Activated CD4-positive, alpha-beta memory T cell treated with anti-CD3 and anti-CD28 coated beads, Interleukin-2, amount 10 ng/mL, durations not matched to agents 7 days and 5 days (primary cell): ENCODE data around the gene SS18L1. TPM values are rescaled to one million over a fixed set of nuclear protein-coding genes. Genes with fewer than 3 reads are reported as not detected.

Experiments
- CTCF ChIA-PET: fragments of 350-600 bp; sonication (Branson Sonifier 250); formaldehyde crosslinking; loops from one replicate; lab custom pipeline; 2021; ENCODE audit warnings: antibody characterized with exemption, inconsistent platforms; lab: Charles Lee
- POLR2A ChIA-PET: fragments of 350-600 bp; sonication (Branson Sonifier 250); formaldehyde crosslinking; loops from one replicate; lab custom pipeline; 2021; ENCODE audit warnings: antibody characterized with exemption; lab: Charles Lee
- DNase-seq: peaks from one replicate; pipeline ENCODE4 v3.0.0-alpha.2; 2020
- H3K27ac Mint-ChIP-seq: one replicate; pipeline ENCODE4 v1.8.0; 2021; ENCODE audit warnings: mild to moderate bottlenecking, mixed read lengths
- H3K27me3 Mint-ChIP-seq: one replicate; pipeline ENCODE4 v1.8.0; 2021; ENCODE audit warnings: mixed read lengths
- H3K36me3 Mint-ChIP-seq: one replicate; pipeline ENCODE4 v1.8.0; 2021; ENCODE audit warnings: low read depth, mixed read lengths
- H3K4me1 Mint-ChIP-seq: one replicate; pipeline ENCODE4 v1.8.0; 2021; ENCODE audit warnings: mixed read lengths
- H3K4me3 Mint-ChIP-seq: one replicate; pipeline ENCODE4 v1.8.0; 2021; ENCODE audit warnings: mild to moderate bottlenecking, mixed read lengths
- H3K9me3 Mint-ChIP-seq: one replicate; pipeline ENCODE4 v1.8.0; 2021; ENCODE audit warnings: mixed read lengths
- total RNA-seq, 2 experiments: library from RNA; stranded (reverse); gene quantifications; one replicate each; pipeline ENCODE4 v1.2.3, GENCODE V29; 2021

Gene SS18L1
- total RNA-seq: 10 to 100 TPM; 15.1 to 16.7 TPM

- peak; percentile 87 for DNase-seq
- no peaks in the 10 kb centered on the region for H3K9me3 Mint-ChIP-seq
- peak within 1 kb of the TSS; percentile 90 for H3K27ac Mint-ChIP-seq
- no peaks in the 10 kb centered on the region for H3K27me3 Mint-ChIP-seq
- CTCF ChIA-PET: interaction anchor here (1.1 kb wide), 1 partner anchor 10 kb away, joined by 3 read pairs; no protein-coding TSS in a partner anchor
- POLR2A ChIA-PET: interaction anchor here (0.7 to 4.4 kb wide), 5 partner anchors 14 to 159 kb away, joined by 3 to 60 read pairs (median 21); partner anchors contain the start of genes ADRM1, LSM14B, MTG2 and TAF4
- H3K4me1 Mint-ChIP-seq: peaks cover 50% of the 10 kb centered on the region
- peak within 1 kb of the TSS; percentile 89 for H3K4me3 Mint-ChIP-seq
- H3K36me3 Mint-ChIP-seq: peaks cover 43% of the 10 kb centered on the region
Measured at GRCh38 chr20:62143081-62143956, at the start of gene SS18L1, which contains the start of gene PSMA7. SS18L1 (plus strand) TSS chr20:62143769; CDS start chr20:62143821, 52 bp downstream. PSMA7 (minus strand) TSS chr20:62143394; CDS start chr20:62143303, 91 bp downstream.

GRCh38 chr20:62096421-62097380 lies 46.9 kb upstream of the SS18L1 start:
- Mint-ChIP-seq H3K4me1 (no peaks in the 10 kb centered on the region), H3K27ac (no peak overlapping the region), H3K36me3 (peaks cover 3% of the 10 kb centered on the region), H3K27me3 (no peaks in the 10 kb centered on the region), H3K9me3 (peaks cover 26% of the 10 kb centered on the region), H3K4me3 (no peak overlapping the region)
- ChIA-PET CTCF (no interaction called here), POLR2A (no interaction called here)
- no peak for DNase-seq

- Mint-ChIP-seq H3K36me3 (peaks cover 3% of the 10 kb centered on the region), H3K4me3 (no peak overlapping the region), H3K27ac (no peak overlapping the region), H3K9me3 (peaks cover 24% of the 10 kb centered on the region), H3K4me1 (no peaks in the 10 kb centered on the region), H3K27me3 (no peaks in the 10 kb centered on the region)
- CTCF ChIA-PET: no interaction called here
- DNase-seq: no peak
- POLR2A ChIA-PET: no interaction called here
Measured at GRCh38 chr20:62097881-62098407, 45.6 kb upstream of the SS18L1 start.

- ChIA-PET CTCF (no interaction called here), POLR2A (no interaction called here)
- no peak overlapping the region for H3K27ac Mint-ChIP-seq
- peaks cover 31% of the 10 kb centered on the region for H3K9me3 Mint-ChIP-seq
- H3K4me1 Mint-ChIP-seq: no peaks in the 10 kb centered on the region
- no peak overlapping the region for H3K4me3 Mint-ChIP-seq
- DNase-seq: no peak
- no peaks in the 10 kb centered on the region for H3K27me3 Mint-ChIP-seq
- peaks cover 9% of the 10 kb centered on the region for H3K36me3 Mint-ChIP-seq
Measured at GRCh38 chr20:62101078-62101477, 42.5 kb upstream of the SS18L1 start.

GRCh38 chr20:62103508-62104233 lies 39.9 kb upstream of the SS18L1 start:
- Mint-ChIP-seq H3K27me3 (no peaks in the 10 kb centered on the region), H3K36me3 (peaks cover 19% of the 10 kb centered on the region), H3K9me3 (peaks cover 47% of the 10 kb centered on the region), H3K27ac (no peak overlapping the region), H3K4me3 (no peak overlapping the region), H3K4me1 (no peaks in the 10 kb centered on the region)
- DNase-seq: no peak
- ChIA-PET POLR2A (no interaction called here), CTCF (no interaction called here)

- no peak overlapping the region for H3K27ac Mint-ChIP-seq
- peaks cover 25% of the 10 kb centered on the region for H3K36me3 Mint-ChIP-seq
- peaks cover 51% of the 10 kb centered on the region for H3K9me3 Mint-ChIP-seq
- no peak overlapping the region for H3K4me3 Mint-ChIP-seq
- DNase-seq: no peak
- no peaks in the 10 kb centered on the region for H3K27me3 Mint-ChIP-seq
- CTCF ChIA-PET: no interaction called here
- no peaks in the 10 kb centered on the region for H3K4me1 Mint-ChIP-seq
- POLR2A ChIA-PET: no interaction called here
Measured at GRCh38 chr20:62104234-62104789, 39.3 kb upstream of the SS18L1 start.

GRCh38 chr20:62104791-62105345 lies 38.7 kb upstream of the SS18L1 start:
- POLR2A ChIA-PET: no interaction called here
- Mint-ChIP-seq H3K27me3 (no peaks in the 10 kb centered on the region), H3K36me3 (peaks cover 27% of the 10 kb centered on the region), H3K4me3 (no peak overlapping the region), H3K4me1 (no peaks in the 10 kb centered on the region), H3K9me3 (peaks cover 50% of the 10 kb centered on the region), H3K27ac (no peak overlapping the region)
- DNase-seq: no peak
- CTCF ChIA-PET: no interaction called here

- Mint-ChIP-seq H3K4me3 (no peak overlapping the region), H3K36me3 (peaks cover 25% of the 10 kb centered on the region), H3K27me3 (no peaks in the 10 kb centered on the region), H3K27ac (no peak overlapping the region), H3K4me1 (no peaks in the 10 kb centered on the region), H3K9me3 (peaks cover 52% of the 10 kb centered on the region)
- DNase-seq: no peak
- ChIA-PET POLR2A (no interaction called here), CTCF (no interaction called here)
Measured at GRCh38 chr20:62105592-62105991, 38.0 kb upstream of the SS18L1 start.

- peaks cover 20% of the 10 kb centered on the region for H3K36me3 Mint-ChIP-seq
- DNase-seq: no peak
- no peak overlapping the region for H3K27ac Mint-ChIP-seq
- POLR2A ChIA-PET: no interaction called here
- no peaks in the 10 kb centered on the region for H3K4me1 Mint-ChIP-seq
- H3K9me3 Mint-ChIP-seq: peaks cover 47% of the 10 kb centered on the region
- no peaks in the 10 kb centered on the region for H3K27me3 Mint-ChIP-seq
- no peak overlapping the region for H3K4me3 Mint-ChIP-seq
- CTCF ChIA-PET: no interaction called here
Measured at GRCh38 chr20:62111148-62111547, 32.4 kb upstream of the SS18L1 start.

- no peak overlapping the region for H3K4me3 Mint-ChIP-seq
Measured at GRCh38 chr20:62112368-62112767, 31.2 kb upstream of the SS18L1 start.

GRCh38 chr20:62114894-62115293 lies 28.7 kb upstream of the SS18L1 start:
- Mint-ChIP-seq H3K27me3 (no peaks in the 10 kb centered on the region), H3K4me1 (peaks cover 20% of the 10 kb centered on the region), H3K9me3 (peaks cover 25% of the 10 kb centered on the region), H3K27ac (no peak overlapping the region), H3K4me3 (no peak overlapping the region), H3K36me3 (peaks cover 3% of the 10 kb centered on the region)
- DNase-seq: no peak
- ChIA-PET CTCF (no interaction called here), POLR2A (no interaction called here)

More at GRCh38 chr20:62112368-62112767, 31.2 kb upstream of the SS18L1 start:
- no peaks in the 10 kb centered on the region for H3K27me3 Mint-ChIP-seq
- H3K36me3 Mint-ChIP-seq: peaks cover 16% of the 10 kb centered on the region
- ChIA-PET CTCF (interaction anchor here (1.2 kb wide), 1 partner anchor 24 kb away, joined by 4 read pairs; no protein-coding TSS in a partner anchor), POLR2A (no interaction called here)
- H3K9me3 Mint-ChIP-seq: peaks cover 44% of the 10 kb centered on the region
- H3K4me1 Mint-ChIP-seq: peaks cover 4% of the 10 kb centered on the region
- DNase-seq: no peak
- no peak overlapping the region for H3K27ac Mint-ChIP-seq
